NCI-H1417 (cell line): Measurements from ENCODE around the gene C3AR1.
"Not testable (repeated sequence)": the region's sequence is repeated elsewhere in the genome, so short reads cannot be mapped to it uniquely, and the experiment has no call there.

Experiments used
- DNase-seq, 3 experiments: peaks; one replicate each; lab custom pipeline; 2025; lab: John Stamatoyannopoulos, UW

C3AR1 gene

GRCh38 chr12:8057839-8058238 lies 8.3 kb downstream of the C3AR1 start:
- DNase-seq = no peak

- no peak for DNase-seq
Observed at GRCh38 chr12:8057306-8057705, 8.9 kb downstream of the C3AR1 start.

GRCh38 chr12:8054816-8055215 lies 11.3 kb downstream of the C3AR1 start:
- no peak for DNase-seq

- no peak for DNase-seq
Observed at GRCh38 chr12:8052679-8053078, 13.5 kb downstream of the C3AR1 start.

- DNase-seq = no peak
Observed at GRCh38 chr12:8050600-8051250, 15.4 kb downstream of the C3AR1 start.

GRCh38 chr12:8048906-8049305 lies 17.3 kb downstream of the C3AR1 start:
- DNase-seq = no peak

GRCh38 chr12:8047842-8048241 lies 18.3 kb downstream of the C3AR1 start:
- DNase-seq = no peak

- DNase-seq = peak; percentile 32 to 82 (median 45)
Observed at GRCh38 chr12:8045952-8046944, 19.9 kb downstream of the C3AR1 start.

DNA sequence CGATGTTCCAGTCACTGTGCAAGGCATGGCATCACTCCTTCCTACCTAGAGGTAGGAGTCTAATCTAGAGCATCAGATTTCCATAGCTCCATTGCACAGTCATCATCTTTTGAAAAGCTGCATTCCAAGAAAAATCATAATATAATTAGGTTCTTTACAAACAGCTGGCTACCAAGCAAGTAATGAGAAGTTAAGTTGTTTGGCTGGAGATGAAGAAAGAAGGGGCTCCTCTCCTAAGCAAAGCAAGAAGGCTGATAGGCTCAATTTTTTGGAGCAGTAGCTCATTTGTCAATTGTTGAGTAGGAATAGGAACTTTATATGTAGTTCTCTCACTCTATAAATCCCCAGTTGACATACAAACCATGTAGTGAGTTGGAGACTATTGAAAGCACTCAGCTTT lies 25.4 kb downstream of the C3AR1 start:
- DNase-seq = no peak

- DNase-seq = peak; percentile 90 to 95 (median 92)
Observed at GRCh38 chr12:8038659-8039114, 27.5 kb downstream of the C3AR1 start.

- no peak for DNase-seq
Observed at GRCh38 chr12:8037947-8038346, 28.2 kb downstream of the C3AR1 start.

DNA sequence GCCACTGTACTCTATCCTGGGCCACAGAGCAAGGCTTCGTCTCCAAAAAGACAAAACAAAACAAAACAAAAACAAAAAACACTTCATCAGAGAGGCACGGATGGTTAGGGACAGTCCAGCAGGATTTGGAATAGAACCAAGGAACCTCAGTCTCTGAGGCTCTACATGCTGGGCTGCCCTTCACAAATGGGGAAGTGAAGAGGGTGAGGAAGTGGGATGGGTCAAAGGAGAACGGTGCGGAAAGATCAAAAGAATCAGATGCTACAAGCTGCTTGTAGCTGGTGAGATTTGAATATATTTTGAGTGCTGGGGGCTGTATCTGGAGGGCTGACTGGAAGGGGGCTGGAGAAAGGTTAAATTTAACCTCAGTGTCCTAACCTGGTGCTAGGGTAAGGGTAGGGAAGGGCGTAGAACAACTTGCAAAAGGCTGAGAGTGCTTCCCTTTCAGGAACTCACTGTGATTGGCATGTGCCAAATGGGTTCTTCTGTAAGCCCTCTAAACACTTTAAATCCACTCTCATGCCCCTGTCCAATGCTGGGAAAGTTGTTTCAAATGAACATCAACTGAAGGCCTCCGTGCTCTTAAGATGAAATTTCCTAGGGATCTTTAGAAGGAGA lies 29.0 kb downstream of the C3AR1 start:
- no peak for DNase-seq

DNA sequence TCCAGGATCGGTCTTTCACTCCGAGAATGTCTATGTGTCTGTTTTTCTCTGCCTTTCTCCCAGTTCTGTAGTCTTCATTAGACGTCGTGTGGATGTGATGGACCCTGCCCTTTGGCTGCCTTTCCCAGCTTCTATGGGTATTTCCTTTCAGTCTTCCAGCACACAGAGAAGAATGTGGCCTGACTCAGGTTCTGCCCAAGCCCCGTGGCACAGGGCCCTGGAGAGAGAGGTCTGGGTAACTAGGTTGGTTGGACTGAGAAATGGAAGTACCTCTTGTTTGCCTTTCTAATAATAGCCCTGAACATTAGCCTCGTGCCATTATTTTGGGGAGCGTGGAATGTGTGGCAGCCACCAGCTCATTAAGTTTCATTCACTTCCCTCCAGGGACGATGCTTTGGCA lies 29.8 kb downstream of the C3AR1 start:
- DNase-seq = no peak

- DNase-seq = no peak
Observed at GRCh38 chr12:8035440-8036010, 30.6 kb downstream of the C3AR1 start.

DNA sequence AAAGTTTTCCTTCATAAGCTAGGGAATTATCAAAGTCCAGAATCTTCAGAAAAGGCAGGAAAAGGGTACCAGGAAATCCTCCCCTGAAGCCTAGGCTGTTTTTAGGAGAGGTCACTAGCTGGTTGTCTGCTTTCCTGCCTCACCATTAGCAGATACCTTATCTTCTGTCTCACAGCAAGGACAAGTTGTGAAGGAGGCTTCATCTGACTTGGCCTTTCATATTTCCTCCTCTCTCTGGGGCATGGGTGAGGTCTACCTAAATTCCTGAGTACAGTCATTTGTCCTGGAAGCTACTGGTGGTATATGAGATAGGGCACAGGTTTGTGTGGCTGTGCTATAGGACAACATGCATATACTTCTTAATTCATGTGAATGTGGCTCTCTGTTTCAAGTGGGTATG lies 31.4 kb downstream of the C3AR1 start:
- no peak for DNase-seq

GRCh38 chr12:8033153-8034044 lies 32.8 kb downstream of the C3AR1 start:
- DNase-seq = peak; percentile 29 to 76 (median 70)

DNA sequence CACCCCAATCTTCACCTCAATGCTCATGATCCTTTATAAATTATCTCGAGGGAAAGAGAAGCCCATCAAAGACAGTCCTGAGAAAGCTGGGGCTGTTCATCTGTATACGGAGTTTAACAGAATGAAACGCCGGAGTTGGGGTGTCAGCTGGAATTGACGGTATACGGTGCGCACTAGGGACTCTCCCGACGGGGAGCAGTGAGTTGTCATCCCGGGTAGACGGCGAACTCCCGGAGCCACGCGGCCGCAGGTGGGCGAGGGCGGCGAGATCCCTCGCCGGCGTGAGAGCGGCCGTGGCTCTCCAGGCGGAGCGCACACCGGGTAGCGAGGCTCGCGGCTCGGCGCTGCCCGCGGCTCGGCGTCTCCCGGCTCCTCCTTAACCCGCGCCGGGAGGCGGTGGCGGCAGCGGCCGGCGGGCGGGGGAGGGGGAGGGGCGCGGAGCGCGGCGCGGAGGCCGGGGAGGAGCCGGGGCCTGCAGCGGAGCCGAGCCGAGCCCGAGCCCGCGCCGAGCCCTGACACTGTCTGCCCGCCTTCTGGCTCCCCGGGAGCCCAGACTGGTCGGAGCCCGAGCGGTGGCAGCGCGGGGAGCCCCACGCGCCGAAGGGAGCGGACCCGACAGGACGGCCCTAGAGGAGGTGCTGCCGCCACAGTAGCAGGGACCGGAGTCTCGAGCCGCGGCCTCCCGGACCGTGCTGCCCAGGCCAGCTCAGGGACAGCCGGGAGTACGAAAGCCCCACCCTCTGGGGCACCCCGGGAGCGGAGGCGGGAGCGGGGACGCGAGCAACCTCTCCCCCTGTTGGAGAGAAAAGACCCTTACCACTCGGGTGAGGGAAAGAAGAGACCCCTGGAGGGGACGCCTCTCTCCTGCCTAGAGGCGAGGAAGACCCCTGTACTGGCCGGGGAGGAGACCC lies 33.7 kb downstream of the C3AR1 start, which contains the start of gene FOXJ2:
Gene FOXJ2, plus strand, starts transcription at position 475 of the 911 bp plus-strand sequence. CDS start 7,117 bp downstream, outside the sequence.
- peak; percentile 76 to 89 (median 81) for DNase-seq

- no peak for DNase-seq
Observed at GRCh38 chr12:8031872-8032241, 34.3 kb downstream of the C3AR1 start.

DNA sequence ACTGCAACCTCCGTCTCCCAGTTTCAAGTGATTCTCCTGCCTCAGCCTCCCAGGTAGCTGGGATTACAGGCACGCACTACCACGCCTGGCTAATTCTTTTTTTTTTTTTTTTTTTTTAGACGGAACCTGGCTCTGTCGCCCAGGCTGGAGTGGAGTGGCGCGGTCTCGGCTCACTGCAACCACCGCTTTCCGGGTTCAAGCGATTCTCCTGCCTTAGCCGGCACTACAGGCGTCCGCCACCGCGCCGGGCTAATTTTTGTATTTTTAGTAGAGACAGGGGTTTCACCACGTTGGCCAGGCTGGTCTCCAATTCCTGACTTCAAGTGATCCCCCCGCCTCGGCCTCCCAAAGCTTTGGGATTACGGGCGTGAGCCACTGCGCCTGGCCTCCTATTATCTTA lies 35.1 kb downstream of the C3AR1 start:
- DNase-seq = not testable (repeated sequence)

DNA sequence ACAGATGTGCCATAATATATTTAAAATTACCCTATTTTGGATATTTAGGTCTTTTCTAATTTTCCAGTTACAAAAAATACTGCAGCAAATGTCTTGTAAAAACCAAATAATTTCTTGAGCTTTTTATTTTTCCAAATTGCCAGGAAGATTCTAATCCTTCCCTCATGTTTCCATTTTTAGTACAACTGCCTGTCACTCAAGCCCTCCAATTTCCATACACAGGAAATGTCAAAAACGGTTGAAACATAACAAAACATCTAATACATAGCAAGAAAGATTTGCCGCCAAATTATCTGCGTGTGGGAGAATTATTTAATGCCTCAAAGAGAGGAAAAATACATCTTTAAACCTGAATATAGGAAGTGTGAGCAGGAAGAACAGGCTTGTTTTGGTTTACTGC lies 36.0 kb downstream of the C3AR1 start:
- no peak for DNase-seq
